ENCODE results near the gene NOTO.

NOTO gene

DNA sequence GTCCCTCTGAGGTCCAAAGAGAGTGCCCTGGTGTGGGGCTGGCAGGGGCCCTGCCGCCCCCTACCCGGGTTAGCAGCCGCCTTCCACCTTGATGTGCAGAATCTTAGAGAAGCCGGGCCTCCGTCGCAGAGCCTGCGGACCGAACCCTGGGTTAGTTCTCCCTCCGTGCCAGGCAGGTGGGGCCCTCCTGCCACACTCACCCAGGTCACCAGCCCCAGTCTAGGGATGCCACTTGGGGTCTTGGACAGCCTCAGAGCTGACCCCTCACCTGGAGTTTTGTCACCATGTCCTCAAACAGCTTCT is 56.5 kb downstream of the NOTO start:
- no peak for DNase-seq

GRCh38 chr2:73259276-73259675 is 56.9 kb downstream of the NOTO start:
- DNase-seq, result no peak

DNA sequence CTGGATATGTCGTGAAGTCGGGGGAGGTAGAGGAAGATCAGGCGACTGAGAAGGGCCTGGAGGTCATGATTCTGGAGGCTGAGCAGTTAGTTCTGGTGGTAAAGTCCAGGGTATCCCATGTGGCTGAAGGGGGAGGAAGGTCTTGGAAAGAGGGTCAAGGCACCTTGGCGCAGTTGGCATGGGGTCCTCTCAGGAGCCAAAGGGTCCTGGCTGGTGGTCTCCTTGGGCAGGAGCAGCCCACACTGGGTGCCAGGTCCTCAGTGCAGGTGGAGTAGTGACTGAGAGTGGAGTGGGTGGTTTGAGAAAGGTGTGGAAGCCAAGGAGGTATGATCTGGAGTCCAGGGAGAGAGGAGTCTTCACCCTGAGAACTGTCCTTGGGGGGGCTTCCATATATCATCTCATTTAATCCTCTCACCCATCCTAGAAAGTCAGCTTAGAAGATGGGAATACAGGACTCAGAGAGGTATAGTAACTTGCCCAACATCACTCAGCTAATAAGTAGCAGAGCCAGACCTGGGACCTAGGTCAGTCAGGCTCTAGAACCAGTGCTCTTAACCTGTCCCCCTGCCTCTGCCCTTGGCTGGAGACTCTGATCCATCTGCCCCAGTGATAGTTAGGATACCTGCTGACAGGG is 57.4 kb downstream of the NOTO start:
- DNase-seq, result no peak

GRCh38 chr2:73260338-73260984 is 58.1 kb downstream of the NOTO start:
- peak; percentile 8 to 36 for DNase-seq

Data from AML-193 (cell line).